DND-41 (cell line): ENCODE results near the gene ZFHX3.

Experiments
- CTCF ChIP-seq: IDR thresholded peaks from 2 replicates; pipeline ENCODE4 v1.5.1; 2012; ENCODE audit warnings: borderline replicate concordance, low read length, moderate library complexity, mild to moderate bottlenecking; ENCODE audit not compliant: poor library complexity, severe bottlenecking; ENCODE audit errors: extremely low read depth
- EZH2 ChIP-seq: IDR thresholded peaks from 3 replicates; pipeline ENCODE4 v1.6.1; 2012; ENCODE audit warnings: borderline replicate concordance, low read depth, mild to moderate bottlenecking, moderate library complexity, low read length, inconsistent platforms; ENCODE audit not compliant: severe bottlenecking

GRCh38 chr16:72807245-72807644 lies 240.7 kb downstream of the ZFHX3 start:
- TF ChIP-seq EZH2 (no peak), CTCF (no peak)
